ENCODE results near the gene CD99.

- TF ChIP-seq CTCF (conservative IDR thresholded peaks at IDR 0.05; ENCODE audit: low read depth in 2 of 2) (no peak), EZH2 (IDR thresholded peaks at IDR 0.05; ENCODE audit: low read depth, unreplicated experiment) (no peak), EZH2phosphoT487 (IDR thresholded peaks at IDR 0.05; ENCODE audit: unreplicated experiment) (no peak), POLR2AphosphoS5 (IDR thresholded peaks at IDR 0.05; ENCODE audit: low read depth) (0 out of 2 replicates have a peak, but pooled peaks have one; percentile 31), CREB1 (CRISPR knock-in tag; IDR thresholded peaks at IDR 0.05; ENCODE audit: low read depth) (no peak), NANOG (IDR thresholded peaks at IDR 0.05; ENCODE audit: borderline replicate concordance) (no peak), REST (IDR thresholded peaks at IDR 0.05; ENCODE audit: unreplicated experiment) (no peak), JUNB (IDR thresholded peaks at IDR 0.05; ENCODE audit: unreplicated experiment) (no peak)
Observed at GRCh38 chrX:2690856-2691542, at the start of gene CD99.
